Ramos (cell line): ENCODE data around the gene PIP4K2C.
"Not testable (repeated sequence)": the region's sequence is repeated elsewhere in the genome, so short reads cannot be mapped to it uniquely, and the experiment has no call there.

ENCODE experiments used
- in situ Hi-C: fragments of 300-500 bp; cut with MboI; formaldehyde crosslinking; loops from one replicate; pipeline ENCODE4 v1.14.3; 2022; ENCODE audit warnings: low sequenced_read_pairs; ENCODE audit not compliant: unreplicated experiment

Gene PIP4K2C

DNA sequence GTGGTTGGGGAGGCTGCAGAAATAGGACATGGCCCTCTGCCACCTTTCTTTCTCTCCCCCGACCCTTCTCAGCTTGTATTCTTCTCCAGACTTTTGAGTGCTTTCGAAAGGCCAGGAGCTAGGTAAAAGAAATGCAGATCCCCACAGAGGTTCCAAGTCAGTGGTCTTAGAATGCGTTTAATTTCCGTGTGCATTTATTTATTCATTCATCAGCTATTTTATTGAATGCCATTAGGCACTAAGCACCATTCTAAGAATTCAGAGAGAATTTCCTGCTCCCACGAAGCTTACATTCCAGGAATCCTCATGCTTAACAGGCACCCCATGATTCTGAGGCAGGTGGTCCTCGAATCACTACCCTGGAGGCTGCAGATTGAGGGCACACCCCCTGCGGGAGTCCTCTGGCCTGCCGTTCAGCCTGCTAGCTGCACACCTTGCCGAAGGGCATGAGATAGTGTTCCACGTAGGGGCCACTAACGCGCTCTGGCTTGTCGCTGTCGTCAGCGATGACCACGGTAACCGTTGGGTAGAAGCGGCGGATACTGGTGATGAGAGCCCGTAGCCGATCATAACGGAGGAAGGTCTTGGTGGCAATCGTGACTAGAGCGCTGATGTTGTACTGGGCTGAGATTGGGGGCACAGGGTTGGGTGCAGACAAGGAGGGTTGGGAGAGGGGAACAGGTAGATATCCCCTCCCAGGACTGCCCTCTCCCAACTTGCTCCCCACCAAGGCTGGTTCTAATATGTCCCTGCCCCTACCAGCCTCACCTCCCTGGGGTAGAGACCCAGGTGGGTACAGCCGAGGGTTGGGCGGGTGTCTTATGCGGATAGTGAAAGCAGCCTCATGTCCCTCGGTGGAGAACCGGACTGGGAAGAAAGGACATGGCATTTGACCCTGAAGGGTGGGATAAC, 37.5 kb downstream of the PIP4K2C start:
- in situ Hi-C loops: loop anchor here (5.0 kb wide), 1 partner anchor 46 kb away; no protein-coding TSS in a partner anchor

GRCh38 chr12:57629897-57630471, 39.0 kb downstream of the PIP4K2C start:
- in situ Hi-C loops: loop anchor here (5.0 kb wide), 1 partner anchor 48 kb away; no protein-coding TSS in a partner anchor

DNA sequence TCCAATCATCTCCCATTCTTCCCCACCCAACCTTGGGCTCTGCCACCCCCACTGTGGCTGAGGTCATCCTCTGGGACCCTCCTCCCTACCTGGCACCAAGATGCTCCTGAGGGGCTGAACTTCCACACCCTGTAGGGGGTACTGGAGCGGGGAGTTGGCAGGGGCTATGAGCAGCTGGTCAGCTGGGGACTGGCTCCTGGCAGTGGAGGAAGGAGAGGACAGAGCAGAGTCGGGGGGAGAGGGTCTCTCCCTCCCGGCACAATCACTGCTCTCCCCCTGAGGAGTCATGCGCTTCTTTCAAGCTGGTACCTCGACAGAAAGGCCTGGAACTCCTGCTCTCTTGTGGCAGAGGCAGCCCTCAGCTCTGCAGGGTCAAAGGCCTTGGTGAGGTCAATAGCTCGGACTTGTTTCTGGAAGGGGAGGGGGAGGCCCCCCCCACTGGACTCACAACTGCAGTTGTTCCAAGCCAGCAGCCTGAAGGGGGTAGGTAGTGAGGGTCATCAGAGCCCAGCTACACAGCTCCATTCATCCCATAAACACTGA, 40.0 kb downstream of the PIP4K2C start:
- in situ Hi-C loops: no loop called here

DNA sequence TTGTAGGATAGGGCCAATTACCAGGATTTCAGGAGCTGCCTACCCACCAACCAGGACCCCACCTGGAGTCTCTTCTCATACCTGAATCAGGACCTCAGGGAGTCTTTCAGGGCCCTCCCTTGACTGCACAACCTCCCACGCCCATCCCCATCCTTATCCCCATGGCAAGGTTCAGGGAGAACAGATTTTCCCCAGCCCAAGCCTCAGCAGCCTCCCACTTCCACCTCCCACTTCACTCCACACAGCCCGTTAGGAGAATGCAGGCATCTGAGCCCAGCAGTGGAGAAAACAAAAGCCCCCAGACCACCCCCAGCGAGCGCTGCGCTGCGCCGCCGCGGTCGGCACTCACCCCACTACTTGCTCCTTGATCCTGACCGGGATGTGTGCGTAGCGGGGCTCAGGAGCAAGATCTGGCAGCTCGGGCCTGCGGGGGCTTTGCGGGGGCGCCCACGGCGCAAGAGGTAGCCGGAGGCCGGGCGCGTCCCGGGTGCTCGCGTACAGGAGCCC, 40.6 kb downstream of the PIP4K2C start:
- in situ Hi-C loops: no loop called here

- in situ Hi-C loops: no loop called here
Observed at GRCh38 chr12:57632073-57632957, 41.3 kb downstream of the PIP4K2C start.

DNA sequence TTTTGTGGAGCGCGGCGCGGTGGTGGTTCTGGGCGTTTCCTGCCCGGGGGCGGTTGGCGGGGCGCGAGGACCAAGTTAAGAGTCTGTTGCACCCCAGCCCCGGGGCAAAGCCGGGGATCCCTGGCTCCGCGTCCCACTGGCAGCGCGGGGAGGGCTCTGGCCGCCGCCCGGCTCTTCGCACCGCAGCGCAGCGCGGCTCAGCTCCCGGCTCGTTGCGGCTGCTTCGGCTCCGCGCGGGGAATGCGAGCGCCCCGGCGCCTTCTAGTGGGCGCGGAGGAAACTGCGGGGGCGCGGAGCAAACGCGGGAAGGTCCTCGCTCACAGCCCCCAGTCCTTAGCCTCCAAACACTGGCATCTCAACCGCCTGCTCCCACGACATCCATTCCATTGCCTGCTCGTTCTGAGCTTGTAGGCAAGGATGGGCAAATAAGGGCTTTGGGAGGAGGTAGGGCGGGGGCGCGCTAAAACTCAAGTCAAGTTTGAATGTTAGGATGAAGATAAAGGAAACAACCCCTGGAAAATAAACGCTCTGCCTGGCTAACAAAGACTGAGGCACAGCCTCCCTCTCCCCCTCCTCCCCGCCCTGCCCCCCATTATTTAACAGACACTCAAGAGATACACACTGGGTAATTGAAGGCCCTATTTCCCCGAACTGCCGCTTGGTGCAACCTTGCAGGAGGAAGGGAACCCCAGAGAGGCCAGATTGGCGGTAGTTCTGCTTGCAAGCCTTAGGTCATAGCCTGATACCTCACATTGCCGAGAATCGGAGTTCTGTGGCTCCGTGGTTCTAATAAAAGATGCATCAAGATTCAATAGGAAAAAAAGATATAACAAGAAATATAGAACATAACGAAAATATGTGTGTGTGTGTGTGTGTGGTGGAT, 42.2 kb downstream of the PIP4K2C start, which contains the start of gene B4GALNT1:
TSS of gene B4GALNT1 (minus strand) at position 244 of the 883 bp plus-strand sequence. CDS start 1,069 bp downstream, outside the sequence.
- in situ Hi-C loops: no loop called here

GRCh38 chr12:57636731-57637130, 45.7 kb downstream of the PIP4K2C start:
- in situ Hi-C loops: not testable (repeated sequence)

- in situ Hi-C loops: no loop called here
Observed at GRCh38 chr12:57637364-57637763, 46.4 kb downstream of the PIP4K2C start.

GRCh38 chr12:57638096-57638495, 47.1 kb downstream of the PIP4K2C start:
- in situ Hi-C loops: no loop called here

DNA sequence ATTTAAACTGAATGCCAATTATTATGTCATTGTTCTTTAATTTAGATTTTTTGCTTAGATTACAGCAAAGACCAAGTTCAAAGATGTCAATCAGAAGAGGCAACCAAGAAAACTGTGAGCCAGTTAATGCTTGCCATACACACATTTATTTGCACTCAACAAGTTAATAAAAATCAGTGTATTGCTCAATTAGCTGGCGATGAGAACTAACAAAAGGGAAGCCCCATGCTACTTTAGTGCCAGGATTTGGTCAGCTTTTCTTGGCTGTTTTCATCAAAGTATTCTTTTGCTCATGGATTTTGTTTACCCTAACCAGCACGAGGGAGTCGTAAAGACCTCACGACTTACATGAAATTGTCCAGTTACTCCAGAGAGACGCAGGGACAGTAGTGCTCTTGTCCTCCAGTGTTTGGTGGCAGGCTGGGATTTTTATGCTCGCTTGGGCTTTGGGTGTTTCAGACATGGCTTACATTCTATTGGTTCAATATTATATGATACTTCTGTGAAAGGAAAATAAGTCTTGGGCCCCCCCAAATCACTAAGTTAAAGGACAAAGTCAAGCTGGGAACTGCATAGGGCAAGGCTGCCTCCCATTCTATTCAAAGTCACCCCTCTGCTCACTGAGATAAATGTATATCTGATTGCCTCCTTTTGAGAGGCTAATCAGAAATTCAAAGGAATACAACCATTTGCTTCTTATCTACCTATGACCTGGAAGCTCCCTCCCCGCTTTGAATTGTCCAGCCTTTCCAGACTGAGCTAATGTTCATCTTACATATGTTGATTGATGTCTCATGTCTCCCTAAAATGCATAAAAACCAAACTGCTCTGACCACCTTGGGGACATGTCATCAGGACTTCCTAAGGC, 49.4 kb downstream of the PIP4K2C start:
- in situ Hi-C loops: no loop called here

DNA sequence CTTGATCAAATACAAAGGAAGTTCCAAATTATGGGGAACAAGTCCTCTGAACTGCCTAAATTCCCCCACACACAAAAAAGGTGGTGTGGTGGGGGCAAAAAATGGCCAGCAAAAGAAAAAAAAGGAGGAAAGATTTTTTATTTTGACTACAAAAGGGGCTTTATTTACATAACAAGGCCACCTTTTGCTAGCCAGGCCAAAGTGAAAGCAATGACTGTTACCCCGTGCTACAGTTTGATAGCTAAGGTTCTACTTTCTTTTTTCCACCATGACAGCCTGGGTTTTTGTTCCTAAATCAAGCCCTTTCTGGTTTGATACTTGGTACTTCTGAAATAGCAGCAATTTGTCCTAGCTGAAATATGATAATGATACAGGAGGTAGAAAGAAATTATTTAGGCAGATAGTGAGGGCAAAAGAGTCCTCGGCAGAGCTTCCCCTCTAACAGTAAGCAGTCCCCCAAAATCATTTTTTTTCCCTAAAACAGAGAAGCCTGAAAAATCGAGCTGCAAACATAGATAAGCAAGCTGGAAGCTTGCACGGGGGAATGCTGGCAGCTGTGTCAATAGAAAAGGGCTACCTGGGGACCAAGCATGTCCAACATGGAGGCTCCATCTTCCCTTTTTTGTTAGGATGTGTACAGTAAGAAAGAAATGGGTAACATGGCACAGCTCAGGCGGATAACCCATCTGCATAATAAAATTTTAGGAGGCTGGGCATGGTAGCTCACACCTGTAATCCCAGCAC, 50.9 kb downstream of the PIP4K2C start:
- in situ Hi-C loops: no loop called here

- in situ Hi-C loops: not testable (repeated sequence)
Observed at GRCh38 chr12:57645990-57646658, 55.1 kb downstream of the PIP4K2C start.

GRCh38 chr12:57646659-57647049, 55.7 kb downstream of the PIP4K2C start:
- in situ Hi-C loops: not testable (repeated sequence)
